Stimulated activated CD8-positive, alpha-beta memory T cell treated with anti-CD3 and anti-CD28 coated beads, Interleukin-15, amount 100 ng/mL, for 1 hour (primary cell): ENCODE results near the gene DNM1.
A peak's percentile ranks its signal among the peaks of the same experiment; 100 is the strongest.
"Not testable (repeated sequence)": the region's sequence is repeated elsewhere in the genome, so short reads cannot be mapped to it uniquely, and the experiment has no call there.

Experiments used
- DNase-seq: peaks from one replicate; pipeline ENCODE4 v3.0.0-alpha.2; 2020; ENCODE audit warnings: low read depth

DNM1 gene

GRCh38 chr9:128224877-128225276 lies 21.7 kb downstream of the DNM1 start:
- no peak for DNase-seq

GRCh38 chr9:128225770-128226411 lies 22.7 kb downstream of the DNM1 start:
- DNase-seq = no peak

GRCh38 chr9:128226412-128226801 lies 23.2 kb downstream of the DNM1 start:
- DNase-seq = no peak

GRCh38 chr9:128230897-128231296 lies 27.7 kb downstream of the DNM1 start:
- DNase-seq = not testable (repeated sequence)

- no peak for DNase-seq
Measured at GRCh38 chr9:128231638-128232527, 28.7 kb downstream of the DNM1 start.

GRCh38 chr9:128232528-128233428 lies 29.6 kb downstream of the DNM1 start:
- DNase-seq = no peak

- DNase-seq = no peak
Measured at GRCh38 chr9:128233817-128234406, 30.7 kb downstream of the DNM1 start.

- no peak for DNase-seq
Measured at GRCh38 chr9:128242124-128242523, 38.9 kb downstream of the DNM1 start.

- no peak for DNase-seq
Measured at GRCh38 chr9:128242828-128243214, 39.6 kb downstream of the DNM1 start.

- DNase-seq = no peak
Measured at GRCh38 chr9:128243215-128244018, 40.2 kb downstream of the DNM1 start.

GRCh38 chr9:128244091-128244836 lies 41.1 kb downstream of the DNM1 start:
- DNase-seq = no peak

- DNase-seq = no peak
Measured at GRCh38 chr9:128244837-128245231, 41.7 kb downstream of the DNM1 start.

- no peak for DNase-seq
Measured at GRCh38 chr9:128245421-128246151, 42.4 kb downstream of the DNM1 start.

- DNase-seq = no peak
Measured at GRCh38 chr9:128246471-128246870, 43.3 kb downstream of the DNM1 start.

- no peak for DNase-seq
Measured at GRCh38 chr9:128247226-128247803, 44.1 kb downstream of the DNM1 start.

- no peak for DNase-seq
Measured at GRCh38 chr9:128249558-128249907, 46.4 kb downstream of the DNM1 start.

- peak; percentile 100 for DNase-seq
Measured at GRCh38 chr9:128249908-128250838, 47.0 kb downstream of the DNM1 start.
